ENCODE measurements around the gene ATP9A.

Gene ATP9A

GRCh38 chr20:51640743-51641142 lies 127.4 kb downstream of the ATP9A start:
- Histone ChIP-seq H3K4me1 (ENCODE audit: control insufficient read depth, low read length) (peaks cover 3% of the 10 kb centered on the region), H4K20me1 (ENCODE audit: control insufficient read depth, insufficient read depth, low read depth, low read length) (no peaks in the 10 kb centered on the region), H3K79me2 (ENCODE audit: control insufficient read depth, low read length) (no peaks in the 10 kb centered on the region), H3K36me3 (ENCODE audit: control insufficient read depth, low read length) (no peaks in the 10 kb centered on the region), H3K27ac (ENCODE audit: low read depth, low read length) (no peak overlapping the region), H3F3A (ENCODE audit: control insufficient read depth, insufficient read depth) (no peaks in the 10 kb centered on the region), H3K9me2 (replicated peaks; ENCODE audit: control insufficient read depth, low read length) (no peaks in the 10 kb centered on the region), H3K4me3 (ENCODE audit: low read length) (no peak overlapping the region), H3K4me2 (ENCODE audit: low read length) (no peak overlapping the region), H3K9me3 (ENCODE audit: control insufficient read depth, insufficient read depth, low read length) (no peaks in the 10 kb centered on the region), H3K27me3 (ENCODE audit: control insufficient read depth, low read length) (peaks cover 7% of the 10 kb centered on the region)
- no peak for TF ChIP-seq CTCF (IDR thresholded peaks at IDR 0.05; ENCODE audit: low read depth, low read length, poor library complexity, severe bottlenecking)
- TF ChIP-seq EZH2phosphoT487 (IDR thresholded peaks at IDR 0.05; ENCODE audit: borderline replicate concordance, low read length) = no peak

GRCh38 chr20:51639206-51639832 lies 128.9 kb downstream of the ATP9A start:
- no peak overlapping the region for H3K27ac ChIP-seq (ENCODE audit: low read depth, low read length)
- H3K9me3 ChIP-seq (ENCODE audit: control insufficient read depth, insufficient read depth, low read length) = no peaks in the 10 kb centered on the region
- H3K79me2 ChIP-seq (ENCODE audit: control insufficient read depth, low read length) = no peaks in the 10 kb centered on the region
- peaks cover 14% of the 10 kb centered on the region for H3K27me3 ChIP-seq (ENCODE audit: control insufficient read depth, low read length)
- no peak for TF ChIP-seq EZH2phosphoT487 (IDR thresholded peaks at IDR 0.05; ENCODE audit: borderline replicate concordance, low read length)
- TF ChIP-seq CTCF (IDR thresholded peaks at IDR 0.05; ENCODE audit: low read depth, low read length, poor library complexity, severe bottlenecking) = peak; percentile 83
- no peaks in the 10 kb centered on the region for H3K36me3 ChIP-seq (ENCODE audit: control insufficient read depth, low read length)
- H3K4me3 ChIP-seq (ENCODE audit: low read length) = no peak overlapping the region
- peaks cover 3% of the 10 kb centered on the region for H3K4me1 ChIP-seq (ENCODE audit: control insufficient read depth, low read length)
- H3F3A ChIP-seq (ENCODE audit: control insufficient read depth, insufficient read depth) = no peaks in the 10 kb centered on the region
- no peak overlapping the region for H3K4me2 ChIP-seq (ENCODE audit: low read length)
- no peaks in the 10 kb centered on the region for H4K20me1 ChIP-seq (ENCODE audit: control insufficient read depth, insufficient read depth, low read depth, low read length)
- no peaks in the 10 kb centered on the region for H3K9me2 ChIP-seq (replicated peaks; ENCODE audit: control insufficient read depth, low read length)

- no peaks in the 10 kb centered on the region for H3K79me2 ChIP-seq (ENCODE audit: control insufficient read depth, low read length)
- no peaks in the 10 kb centered on the region for H3F3A ChIP-seq (ENCODE audit: control insufficient read depth, insufficient read depth)
- no peak overlapping the region for H3K27ac ChIP-seq (ENCODE audit: low read depth, low read length)
- H3K4me1 ChIP-seq (ENCODE audit: control insufficient read depth, low read length) = peaks cover 3% of the 10 kb centered on the region
- no peaks in the 10 kb centered on the region for H3K9me3 ChIP-seq (ENCODE audit: control insufficient read depth, insufficient read depth, low read length)
- no peaks in the 10 kb centered on the region for H3K36me3 ChIP-seq (ENCODE audit: control insufficient read depth, low read length)
- TF ChIP-seq CTCF (IDR thresholded peaks at IDR 0.05; ENCODE audit: low read depth, low read length, poor library complexity, severe bottlenecking) (no peak), EZH2phosphoT487 (IDR thresholded peaks at IDR 0.05; ENCODE audit: borderline replicate concordance, low read length) (no peak)
- H4K20me1 ChIP-seq (ENCODE audit: control insufficient read depth, insufficient read depth, low read depth, low read length) = no peaks in the 10 kb centered on the region
- H3K4me2 ChIP-seq (ENCODE audit: low read length) = no peak overlapping the region
- H3K9me2 ChIP-seq (replicated peaks; ENCODE audit: control insufficient read depth, low read length) = no peaks in the 10 kb centered on the region
- H3K4me3 ChIP-seq (ENCODE audit: low read length) = no peak overlapping the region
- peaks cover 14% of the 10 kb centered on the region for H3K27me3 ChIP-seq (ENCODE audit: control insufficient read depth, low read length)
Observed at GRCh38 chr20:51637241-51637640, 130.9 kb downstream of the ATP9A start.

Data from DOHH2 (cell line).